ENCODE measurements around the gene PTPRN2. TPM values are rescaled to one million over a fixed set of nuclear protein-coding genes. Genes with fewer than 3 reads are reported as not detected.

PTPRN2 gene
- total and polyA plus RNA-seq, 2 of the 13 experiments (the other 11 are each of a cell fraction or from before 2014, with no cell fraction given): 2.5 to 24.2 TPM

GRCh38 chr7:157682064-157682945 lies 905.3 kb downstream of the PTPRN2 start (continued):
- no peak for TF ChIP-seq CBX2 (IDR thresholded peaks at IDR 0.05; ENCODE audit: low read depth, low read length)
- TF ChIP-seq CBX2 (CRISPR knock-in tag; IDR thresholded peaks at IDR 0.05; ENCODE audit: low read depth): no peak

GRCh38 chr7:157679607-157680006 lies 908.0 kb downstream of the PTPRN2 start:
- no peak overlapping the region for H3K4me2 ChIP-seq (ENCODE audit: low read depth, low read length)
- ChIA-PET POLR2A (no interaction called here), CTCF (ENCODE audit: low intra/inter-chr PET ratio, low total read pairs) (no interaction called here)
- H3K79me2 ChIP-seq (ENCODE audit: insufficient read depth, low read length): no peaks in the 10 kb centered on the region
- no peak overlapping the region for H3K27ac ChIP-seq (ENCODE audit: extremely low read length, insufficient read depth, low read length)
- no peak overlapping the region for H3K9ac ChIP-seq (ENCODE audit: insufficient read depth, low read depth, low read length)
- no peak for ATAC-seq
- H3K9me3 ChIP-seq (ENCODE audit: low read length): no peaks in the 10 kb centered on the region
- intact Hi-C loops (cut with micrococcal nuclease; ENCODE audit: unreplicated experiment): no loop called here
- no peaks in the 10 kb centered on the region; a peak in 1 of 5 replicates for H3K36me3 ChIP-seq (replicated peaks in 1 of 2; ENCODE audit: control insufficient read depth in 1 of 2, insufficient read depth in 2 of 2, low read length in 2 of 2)
- peaks cover 6% of the 10 kb centered on the region; the same call in 1 of the 2 replicates for H4K20me1 ChIP-seq (ENCODE audit: insufficient read depth, low read length)
- peaks cover 35% of the 10 kb centered on the region for H3K4me1 ChIP-seq (ENCODE audit: insufficient read depth, low read length)
- in situ Hi-C loops (cut with HindIII; ENCODE audit: extremely low pct_ligation_motif_present, low pct_unique_long_range_greater_than_20kb): no loop called here
- H2AFZ ChIP-seq (ENCODE audit: low read length): no peak overlapping the region
- no peak overlapping the region for H3K4me3 ChIP-seq (replicated peaks in 1 of 3; ENCODE audit: insufficient read depth in 1 of 3, low read depth in 2 of 3, low read length in 3 of 3)
- DNase-seq (ENCODE audit: low spot score): no peak
- H3K27me3 ChIP-seq (ENCODE audit: control insufficient read depth in 1 of 2, insufficient read depth in 2 of 2, low read length in 2 of 2): peaks cover 1 to 10% of the 10 kb centered on the region in 2 experiments; a peak in 4 of 5 replicates
- FAIRE-seq: no peak
- TF ChIP-seq NCOA5 (CRISPR knock-in tag; IDR thresholded peaks at IDR 0.05): no peak
- TF ChIP-seq CENPX (CRISPR knock-in tag; IDR thresholded peaks at IDR 0.05): no peak
- no peak for TF ChIP-seq HCFC1 (IDR thresholded peaks at IDR 0.05; ENCODE audit: low read depth, low read length)
- no peak for TF ChIP-seq ZNF10 (CRISPR knock-in tag; IDR thresholded peaks at IDR 0.05; ENCODE audit: borderline replicate concordance, low read depth)
- TF ChIP-seq TFE3 (CRISPR knock-in tag; IDR thresholded peaks at IDR 0.05): no peak
- peak; percentile 15; the same call in 1 of the 2 replicates for TF ChIP-seq ZNF687 (CRISPR knock-in tag; IDR thresholded peaks at IDR 0.05)
- TF ChIP-seq EP300 (IDR thresholded peaks at IDR 0.05; ENCODE audit: low read depth in 2 of 2, low read length in 2 of 2): no peak
- no peak for TF ChIP-seq EP300 (CRISPR knock-in tag; IDR thresholded peaks at IDR 0.05; ENCODE audit: borderline replicate concordance)
- TF ChIP-seq ZNF207 (IDR thresholded peaks at IDR 0.05; ENCODE audit: borderline replicate concordance): no peak
- BruUV-seq (replicated peaks): no TSS peak
- WGBS (ENCODE audit: low lambda C conversion rate): 81% methylated on average over 9 of the region's 9 CpGs
